T-helper 2 cell treated with Interferon-gamma antibody and Interleukin-4, amounts not matched to agents 100 ng/mL and 5 ng/mL, for 36 hours (primary cell): Measurements from ENCODE around the gene DACT3. TPM values are rescaled to one million over a fixed set of nuclear protein-coding genes. Genes with fewer than 3 reads are reported as not detected.

ENCODE experiments used
- intact Hi-C: fragments of 100-400 bp; cut with micrococcal nuclease; formaldehyde crosslinking; loops from one replicate; pipeline ENCODE4 v1.15.1; 2023
- total RNA-seq: library from RNA; stranded (reverse); gene quantifications from 2 replicates; pipeline ENCODE4 v1.2.3, GENCODE V29; 2022

The DACT3 gene
- total RNA-seq, 1 donor from 2014 or later = 0.55 TPM

- intact Hi-C loops = loop anchor here (1.0 to 5.0 kb wide), 4 partner anchors 11 to 73 kb away; partner anchors contain the start of gene DACT3
Observed at GRCh38 chr19:46600384-46601317, 60.3 kb downstream of the DACT3 start.

DNA sequence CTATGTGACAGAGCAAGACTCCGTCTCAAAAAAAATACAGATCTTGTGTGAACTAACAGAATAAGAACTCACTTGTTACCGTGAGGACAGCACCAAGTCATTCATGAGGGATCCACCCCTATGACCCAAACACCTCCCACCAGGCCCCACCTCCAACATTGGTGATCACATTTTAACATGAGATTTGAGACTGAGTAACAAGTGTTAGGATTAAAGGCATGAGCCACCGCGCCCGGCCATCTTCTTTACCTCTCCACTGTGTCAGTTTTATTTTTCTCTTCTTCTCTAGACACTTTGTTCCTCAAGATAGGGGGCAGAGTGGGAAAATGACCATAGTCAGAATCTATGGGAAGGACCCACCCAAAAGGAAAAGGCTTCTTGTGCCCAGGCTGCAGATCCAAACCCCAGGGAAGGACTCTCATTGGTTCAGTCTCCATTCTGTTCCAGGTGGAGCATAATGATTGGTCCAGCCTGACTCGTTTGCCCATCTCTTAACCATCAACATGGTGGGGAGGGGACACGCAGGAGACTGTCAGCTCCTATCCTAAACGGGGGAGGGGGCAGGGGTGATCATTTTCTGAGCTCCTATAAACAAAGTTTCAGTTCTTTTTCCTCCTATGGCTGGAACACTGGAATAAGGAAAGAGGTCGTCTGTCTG lies 61.1 kb downstream of the DACT3 start:
- intact Hi-C loops = loop anchor here (1.0 to 5.0 kb wide), 4 partner anchors 11 to 73 kb away; partner anchors contain the start of gene DACT3

GRCh38 chr19:46598372-46598917 lies 62.5 kb downstream of the DACT3 start:
- intact Hi-C loops = no loop called here

Other genes starting within 250 kb of the DACT3 start
- not detected in 2 replicates for gene CCDC8, start 247.6 kb downstream of the DACT3 start, total RNA-seq
- gene PNMA8C, start 232.2 kb downstream of the DACT3 start, total RNA-seq = not detected in 2 replicates
- not detected in 2 replicates for gene PNMA8A, start 189.6 kb downstream of the DACT3 start, total RNA-seq
- not detected in 2 replicates for gene PNMA8B, start 165.3 kb downstream of the DACT3 start, total RNA-seq
- gene CALM3, start 59.9 kb downstream of the DACT3 start, total RNA-seq = 523 and 533 TPM in 2 replicates
- gene PTGIR, start 36.1 kb downstream of the DACT3 start, total RNA-seq = 26.9 and 29.1 TPM in 2 replicates
- gene GNG8, start 25.0 kb downstream of the DACT3 start, total RNA-seq = 2.9 and 4.6 TPM in 2 replicates
- gene PRKD2, start 55.9 kb upstream of the DACT3 start, total RNA-seq = 158 TPM in 2 replicates
- 19.5 and 20.6 TPM in 2 replicates for gene FKRP, start 84.9 kb upstream of the DACT3 start, total RNA-seq
- gene STRN4, start 85.3 kb upstream of the DACT3 start, total RNA-seq = 87.1 and 88.5 TPM in 2 replicates
- gene SLC1A5, start 127.4 kb upstream of the DACT3 start, total RNA-seq = 128 and 131 TPM in 2 replicates
- 114 and 120 TPM in 2 replicates for gene AP2S1, start 189.7 kb upstream of the DACT3 start, total RNA-seq
- gene ARHGAP35, start 199.8 kb upstream of the DACT3 start, total RNA-seq = 28.2 and 29.9 TPM in 2 replicates